ENCODE measurements around the gene USP49.
"Not testable (repeated sequence)": the region's sequence is repeated elsewhere in the genome, so short reads cannot be mapped to it uniquely, and the experiment has no call there.

Gene USP49

GRCh38 chr6:41814629-41815028 lies 80.5 kb downstream of the USP49 start:
- H3K4me1 ChIP-seq (ENCODE audit: control insufficient read depth, insufficient read depth, low read depth, low read length), result no peaks in the 10 kb centered on the region
- H3K4me2 ChIP-seq (ENCODE audit: low read length, poor library complexity, severe bottlenecking), result no peak overlapping the region
- no peak overlapping the region for H2AK5ac ChIP-seq (ENCODE audit: low read length, severe bottlenecking)
- H2BK12ac ChIP-seq (ENCODE audit: low read length in 2 of 2), result no peak overlapping the region
- no peak overlapping the region for H3K9ac ChIP-seq (ENCODE audit: low read length)
- no peaks in the 10 kb centered on the region for H3K27me3 ChIP-seq (ENCODE audit: control insufficient read depth in 1 of 2, insufficient read depth in 1 of 2, low read length in 2 of 2)
- no peak overlapping the region for H4K91ac ChIP-seq (ENCODE audit: low read length)
- no peak overlapping the region for H2BK120ac ChIP-seq (ENCODE audit: low read depth, low read length)
- H3K4me3 ChIP-seq (ENCODE audit: insufficient read depth in 1 of 2, low read depth in 1 of 2, low read length in 2 of 2), result no peak overlapping the region
- H3K4ac ChIP-seq (ENCODE audit: low read depth in 1 of 2, low read length in 2 of 2), result no peak overlapping the region
- H2BK15ac ChIP-seq (ENCODE audit: low read depth, poor library complexity, severe bottlenecking), result no peak overlapping the region
- H2BK5ac ChIP-seq (ENCODE audit: low read depth, low read length, poor library complexity, severe bottlenecking), result no peak overlapping the region
- H3K27ac ChIP-seq (ENCODE audit: low read length, poor library complexity, severe bottlenecking), result no peak overlapping the region
- DNase-seq, result no peak
- no peak overlapping the region for H2AFZ ChIP-seq (ENCODE audit: low read depth, low read length)
- H3K9me3 ChIP-seq (ENCODE audit: control insufficient read depth, low read length), result no peaks in the 10 kb centered on the region
- no peak overlapping the region for H4K8ac ChIP-seq (ENCODE audit: low read length)
- H3K79me1 ChIP-seq (replicated peaks; ENCODE audit: low read length, poor library complexity, severe bottlenecking), result peaks cover 1% of the 10 kb centered on the region
- no peak overlapping the region for H3K23ac ChIP-seq (ENCODE audit: low read length in 2 of 2)
- no peak overlapping the region for H3K14ac ChIP-seq (ENCODE audit: low read length in 2 of 2)
- WGBS, result 93% methylated on average over 4 of the region's 4 CpGs
- no peaks in the 10 kb centered on the region for H3K36me3 ChIP-seq (ENCODE audit: control insufficient read depth in 1 of 2, insufficient read depth in 2 of 2, low read depth in 1 of 2, low read length in 2 of 2)
- H3K18ac ChIP-seq (ENCODE audit: low read depth in 1 of 2, low read length in 2 of 2), result no peak overlapping the region

DNA sequence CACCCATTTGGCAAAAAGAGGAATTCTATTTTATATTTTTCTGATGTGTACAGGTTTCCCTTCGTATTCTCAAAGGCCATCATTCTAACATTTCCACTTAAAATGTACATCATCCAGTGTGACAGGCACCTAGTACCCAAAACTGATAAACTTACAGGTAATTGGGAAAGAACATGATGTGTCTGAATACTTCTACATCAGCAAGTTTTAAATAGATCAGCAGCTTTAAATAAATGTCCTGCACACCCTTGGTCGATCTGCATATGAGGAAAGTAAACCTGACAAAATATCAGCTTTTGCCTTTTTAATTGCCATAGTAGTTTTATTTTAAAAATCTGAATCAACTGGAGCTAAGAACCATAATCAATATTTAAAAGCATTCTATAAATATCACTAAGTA lies 81.2 kb downstream of the USP49 start:
- H3K4me1 ChIP-seq (ENCODE audit: control insufficient read depth, insufficient read depth, low read depth, low read length), result no peaks in the 10 kb centered on the region
- H2AK5ac ChIP-seq (ENCODE audit: low read length, severe bottlenecking), result no peak overlapping the region
- no peak overlapping the region for H2BK12ac ChIP-seq (ENCODE audit: low read length in 2 of 2)
- WGBS, result no CpG with 5 or more reads among the region's 2 CpGs
- H3K18ac ChIP-seq (ENCODE audit: low read depth in 1 of 2, low read length in 2 of 2), result no peak overlapping the region
- H3K9ac ChIP-seq (ENCODE audit: low read length), result no peak overlapping the region
- no peak overlapping the region for H3K14ac ChIP-seq (ENCODE audit: low read length in 2 of 2)
- no peaks in the 10 kb centered on the region for H3K27me3 ChIP-seq (ENCODE audit: control insufficient read depth in 1 of 2, insufficient read depth in 1 of 2, low read length in 2 of 2)
- H2BK5ac ChIP-seq (ENCODE audit: low read depth, low read length, poor library complexity, severe bottlenecking), result no peak overlapping the region
- H3K27ac ChIP-seq (ENCODE audit: low read length, poor library complexity, severe bottlenecking), result no peak overlapping the region
- H3K9me3 ChIP-seq (ENCODE audit: control insufficient read depth, low read length), result no peaks in the 10 kb centered on the region
- H4K8ac ChIP-seq (ENCODE audit: low read length), result no peak overlapping the region
- no peak for DNase-seq
- no peak overlapping the region for H3K4me2 ChIP-seq (ENCODE audit: low read length, poor library complexity, severe bottlenecking)
- H2BK120ac ChIP-seq (ENCODE audit: low read depth, low read length), result no peak overlapping the region
- H3K23ac ChIP-seq (ENCODE audit: low read length in 2 of 2), result no peak overlapping the region
- H2BK15ac ChIP-seq (ENCODE audit: low read depth, poor library complexity, severe bottlenecking), result no peak overlapping the region
- no peak overlapping the region for H4K91ac ChIP-seq (ENCODE audit: low read length)
- H3K79me1 ChIP-seq (replicated peaks; ENCODE audit: low read length, poor library complexity, severe bottlenecking), result peaks cover 1% of the 10 kb centered on the region
- H3K36me3 ChIP-seq (ENCODE audit: control insufficient read depth in 1 of 2, insufficient read depth in 2 of 2, low read depth in 1 of 2, low read length in 2 of 2), result no peaks in the 10 kb centered on the region
- no peak overlapping the region for H2AFZ ChIP-seq (ENCODE audit: low read depth, low read length)
- no peak overlapping the region for H3K4ac ChIP-seq (ENCODE audit: low read depth in 1 of 2, low read length in 2 of 2)
- no peak overlapping the region for H3K4me3 ChIP-seq (ENCODE audit: insufficient read depth in 1 of 2, low read depth in 1 of 2, low read length in 2 of 2)

DNA sequence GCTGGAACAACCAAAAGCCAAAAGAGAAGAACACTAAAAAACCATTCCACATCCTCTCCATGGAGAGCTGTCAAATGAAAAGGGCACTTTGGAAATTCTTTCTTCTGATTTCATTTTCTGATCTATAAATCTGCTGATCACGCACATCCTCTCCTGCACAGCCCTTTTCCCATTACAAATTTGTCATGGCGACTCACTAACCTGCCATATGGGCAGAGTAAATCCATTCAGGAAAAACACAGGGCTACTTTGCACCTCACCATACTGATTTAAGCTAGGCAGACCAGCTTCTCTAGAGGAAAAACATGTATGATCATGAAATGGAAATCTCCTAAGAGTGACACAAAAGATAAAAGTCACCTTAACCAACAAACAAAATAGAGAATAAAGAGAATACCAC lies 81.7 kb downstream of the USP49 start:
- Histone ChIP-seq H3K23ac (ENCODE audit: low read length in 2 of 2) (no peak overlapping the region), H3K4ac (ENCODE audit: low read depth in 1 of 2, low read length in 2 of 2) (no peak overlapping the region), H2BK15ac (ENCODE audit: low read depth, poor library complexity, severe bottlenecking) (no peak overlapping the region), H3K27ac (ENCODE audit: low read length, poor library complexity, severe bottlenecking) (no peak overlapping the region), H4K91ac (ENCODE audit: low read length) (no peak overlapping the region), H2BK120ac (ENCODE audit: low read depth, low read length) (no peak overlapping the region), H2AFZ (ENCODE audit: low read depth, low read length) (no peak overlapping the region), H2BK12ac (ENCODE audit: low read length in 2 of 2) (no peak overlapping the region), H3K27me3 (ENCODE audit: control insufficient read depth in 1 of 2, insufficient read depth in 1 of 2, low read length in 2 of 2) (no peaks in the 10 kb centered on the region), H4K8ac (ENCODE audit: low read length) (no peak overlapping the region), H2BK5ac (ENCODE audit: low read depth, low read length, poor library complexity, severe bottlenecking) (no peak overlapping the region), H3K9me3 (ENCODE audit: control insufficient read depth, low read length) (no peaks in the 10 kb centered on the region), H3K79me1 (replicated peaks; ENCODE audit: low read length, poor library complexity, severe bottlenecking) (peaks cover 1% of the 10 kb centered on the region), H3K4me3 (ENCODE audit: insufficient read depth in 1 of 2, low read depth in 1 of 2, low read length in 2 of 2) (no peak overlapping the region), H3K14ac (ENCODE audit: low read length in 2 of 2) (no peak overlapping the region), H3K36me3 (ENCODE audit: control insufficient read depth in 1 of 2, insufficient read depth in 2 of 2, low read depth in 1 of 2, low read length in 2 of 2) (no peaks in the 10 kb centered on the region), H3K9ac (ENCODE audit: low read length) (no peak overlapping the region), H3K4me2 (ENCODE audit: low read length, poor library complexity, severe bottlenecking) (no peak overlapping the region), H2AK5ac (ENCODE audit: low read length, severe bottlenecking) (no peak overlapping the region), H3K18ac (ENCODE audit: low read depth in 1 of 2, low read length in 2 of 2) (no peak overlapping the region), H3K4me1 (ENCODE audit: control insufficient read depth, insufficient read depth, low read depth, low read length) (no peaks in the 10 kb centered on the region)
- no peak for DNase-seq
- WGBS, result 93% methylated on average over 2 of the region's 2 CpGs

DNA sequence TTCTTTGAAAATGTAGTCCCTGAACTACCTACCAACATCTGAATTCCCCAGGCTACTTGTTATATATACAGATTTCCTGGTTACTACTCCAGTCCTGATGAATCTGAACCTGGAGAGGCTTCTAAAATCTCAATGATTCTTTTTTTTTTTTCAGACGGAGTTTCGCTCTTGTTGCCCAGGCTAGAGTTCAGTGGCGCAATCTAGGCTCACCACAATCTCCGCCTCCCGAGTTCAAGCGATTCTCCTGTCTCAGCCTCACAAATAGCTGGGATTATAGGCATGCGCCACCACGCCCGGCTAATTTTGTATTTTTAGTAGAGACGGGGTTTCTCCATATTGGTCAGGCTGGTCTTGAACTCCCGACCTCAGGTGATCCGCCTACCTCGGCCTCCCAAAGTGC lies 83.2 kb downstream of the USP49 start:
- H3K23ac ChIP-seq (ENCODE audit: low read length in 2 of 2); H3K4me2 ChIP-seq (ENCODE audit: low read length, poor library complexity, severe bottlenecking); H2AK5ac ChIP-seq (ENCODE audit: low read length, severe bottlenecking); H3K18ac ChIP-seq (ENCODE audit: low read depth in 1 of 2, low read length in 2 of 2); H2BK5ac ChIP-seq (ENCODE audit: low read depth, low read length, poor library complexity, severe bottlenecking); DNase-seq; H3K27ac ChIP-seq (ENCODE audit: low read length, poor library complexity, severe bottlenecking); H3K9ac ChIP-seq (ENCODE audit: low read length); H3K4me1 ChIP-seq (ENCODE audit: control insufficient read depth, insufficient read depth, low read depth, low read length); H3K36me3 ChIP-seq (ENCODE audit: control insufficient read depth in 1 of 2, insufficient read depth in 2 of 2, low read depth in 1 of 2, low read length in 2 of 2); H3K14ac ChIP-seq (ENCODE audit: low read length in 2 of 2); H2AFZ ChIP-seq (ENCODE audit: low read depth, low read length); H3K27me3 ChIP-seq (ENCODE audit: control insufficient read depth in 1 of 2, insufficient read depth in 1 of 2, low read length in 2 of 2); H2BK12ac ChIP-seq (ENCODE audit: low read length in 2 of 2); H3K4ac ChIP-seq (ENCODE audit: low read depth in 1 of 2, low read length in 2 of 2); H3K79me1 ChIP-seq (replicated peaks; ENCODE audit: low read length, poor library complexity, severe bottlenecking); H4K8ac ChIP-seq (ENCODE audit: low read length); H2BK120ac ChIP-seq (ENCODE audit: low read depth, low read length); H3K9me3 ChIP-seq (ENCODE audit: control insufficient read depth, low read length); H4K91ac ChIP-seq (ENCODE audit: low read length); H3K4me3 ChIP-seq (ENCODE audit: insufficient read depth in 1 of 2, low read depth in 1 of 2, low read length in 2 of 2); H2BK15ac ChIP-seq (ENCODE audit: low read depth, poor library complexity, severe bottlenecking): not testable (repeated sequence)
- WGBS, result 97% methylated on average over 13 of the region's 13 CpGs
